GM04504 (cell line): Measurements from ENCODE around the gene ZNF317.
A peak's percentile ranks its signal among the peaks of the same experiment; 100 is the strongest.

Experiments
- DNase-seq: peaks from one replicate; pipeline ENCODE4 v3.0.0-alpha.2; 2012; ENCODE audit warnings: low read depth

Gene ZNF317

GRCh38 chr19:9140159-9140874, at the start of gene ZNF317:
TSS of gene ZNF317 (plus strand) at chr19:9140397. CDS start at chr19:9156017, 15,620 bp downstream.
- peak; percentile 85 for DNase-seq

- no peak for DNase-seq
Observed at GRCh38 chr19:9107375-9107774, 32.8 kb upstream of the ZNF317 start, which contains the start of gene OR7G2. TSS of gene OR7G2 (minus strand) at chr19:9107475. CDS start at chr19:9103243, 4,232 bp downstream.

GRCh38 chr19:9109959-9110358, 30.2 kb upstream of the ZNF317 start:
- DNase-seq = no peak

- no peak for DNase-seq
Observed at GRCh38 chr19:9115307-9115813, 24.8 kb upstream of the ZNF317 start, which contains the start of gene OR7G1. TSS of gene OR7G1 (minus strand) at chr19:9115763. CDS start at chr19:9115763, 0 bp downstream.

GRCh38 chr19:9116547-9116946, 23.6 kb upstream of the ZNF317 start:
- DNase-seq = no peak

- no peak for DNase-seq
Observed at GRCh38 chr19:9126900-9127405, 13.2 kb upstream of the ZNF317 start, which contains the start of gene OR7G3. TSS of gene OR7G3 (minus strand) at chr19:9126950. CDS start at chr19:9126950, 0 bp downstream.

GRCh38 chr19:9128171-9128570, 12.0 kb upstream of the ZNF317 start:
- DNase-seq = no peak

- DNase-seq = no peak
Observed at GRCh38 chr19:9130965-9131364, 9.2 kb upstream of the ZNF317 start.

GRCh38 chr19:9132422-9132821, 7.8 kb upstream of the ZNF317 start:
- DNase-seq = no peak

- no peak for DNase-seq
Observed at GRCh38 chr19:9139609-9140158, 513 bp upstream of the ZNF317 start.

- DNase-seq = no peak
Observed at GRCh38 chr19:9144920-9145319, 4.7 kb downstream of the ZNF317 start.

- no peak for DNase-seq
Observed at GRCh38 chr19:9146882-9147281, 6.7 kb downstream of the ZNF317 start.

GRCh38 chr19:9148697-9149096, 8.5 kb downstream of the ZNF317 start:
- no peak for DNase-seq

GRCh38 chr19:9149997-9150396, 9.8 kb downstream of the ZNF317 start:
- no peak for DNase-seq

- DNase-seq = no peak
Observed at GRCh38 chr19:9150650-9151049, 10.5 kb downstream of the ZNF317 start.

- no peak for DNase-seq
Observed at GRCh38 chr19:9151367-9151766, 11.2 kb downstream of the ZNF317 start.

GRCh38 chr19:9155591-9155990, 15.4 kb downstream of the ZNF317 start:
- DNase-seq = no peak

- DNase-seq = no peak
Observed at GRCh38 chr19:9156304-9156703, 16.1 kb downstream of the ZNF317 start.

GRCh38 chr19:9159891-9160290, 19.7 kb downstream of the ZNF317 start:
- DNase-seq = no peak

- DNase-seq = no peak
Observed at GRCh38 chr19:9161427-9161826, 21.2 kb downstream of the ZNF317 start.

GRCh38 chr19:9165261-9165660, 25.1 kb downstream of the ZNF317 start:
- DNase-seq = no peak

- no peak for DNase-seq
Observed at GRCh38 chr19:9166846-9167245, 26.6 kb downstream of the ZNF317 start.

- no peak for DNase-seq
Observed at GRCh38 chr19:9171393-9171991, 31.3 kb downstream of the ZNF317 start.
